ENCODE data around the gene GPR22. TPM values are rescaled to one million over a fixed set of nuclear protein-coding genes. Genes with fewer than 3 reads are reported as not detected.

The GPR22 gene
- total and polyA plus RNA-seq, 9 donors = 0.04 to 0.15 (median 0.12) TPM; not detected in 3

DNA sequence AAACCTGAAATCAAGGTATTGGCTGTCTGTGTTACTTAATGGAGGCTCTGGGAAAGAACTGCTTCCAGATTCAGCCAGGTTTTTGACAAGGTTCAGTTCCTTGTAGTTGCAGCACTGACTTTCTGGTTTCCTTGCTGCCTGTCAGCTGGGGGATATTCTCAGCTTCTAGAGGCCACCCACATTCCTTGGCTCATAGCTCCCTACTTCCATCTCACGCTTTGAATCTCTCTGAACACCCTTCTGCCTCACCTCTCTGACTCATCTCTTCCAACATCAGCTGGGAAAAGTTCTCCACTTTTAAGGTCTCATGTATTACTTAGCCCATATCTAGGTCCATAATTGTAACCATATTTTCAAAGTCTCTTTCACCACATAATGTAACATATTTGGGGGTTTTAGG, 22.9 kb upstream of the GPR22 start:
- 82% methylated on average over 1 of the region's 1 CpG for WGBS (ENCODE audit: insufficient coverage)
- no peak overlapping the region for H3K4me3 ChIP-seq (ENCODE audit: low read length)
- H3K36me3 ChIP-seq (ENCODE audit: control insufficient read depth, insufficient read depth, low read length) = peaks cover 2% of the 10 kb centered on the region
- H3K27ac ChIP-seq (ENCODE audit: low read length) = no peak overlapping the region
- no peaks in the 10 kb centered on the region for H3K4me1 ChIP-seq (ENCODE audit: control insufficient read depth, insufficient read depth, low read length)
- H3K27me3 ChIP-seq (ENCODE audit: control insufficient read depth, insufficient read depth, low read length) = no peaks in the 10 kb centered on the region
- no peak for DNase-seq
- H3K9me3 ChIP-seq (replicated peaks; ENCODE audit: control insufficient read depth, low read depth, low read length) = no peaks in the 10 kb centered on the region

GRCh38 chr7:107450970-107451369, 18.9 kb upstream of the GPR22 start:
- no peak for DNase-seq
- Histone ChIP-seq H3K9me3 (replicated peaks; ENCODE audit: control insufficient read depth, low read depth, low read length) (no peaks in the 10 kb centered on the region), H3K4me1 (ENCODE audit: control insufficient read depth, insufficient read depth, low read length) (no peaks in the 10 kb centered on the region), H3K36me3 (ENCODE audit: control insufficient read depth, insufficient read depth, low read length) (peaks cover 2% of the 10 kb centered on the region), H3K4me3 (ENCODE audit: low read length) (no peak overlapping the region), H3K27me3 (ENCODE audit: control insufficient read depth, insufficient read depth, low read length) (no peaks in the 10 kb centered on the region), H3K27ac (ENCODE audit: low read length) (no peak overlapping the region)
- WGBS (ENCODE audit: insufficient coverage) = no CpG with 5 or more reads among the region's 1 CpG

DNA sequence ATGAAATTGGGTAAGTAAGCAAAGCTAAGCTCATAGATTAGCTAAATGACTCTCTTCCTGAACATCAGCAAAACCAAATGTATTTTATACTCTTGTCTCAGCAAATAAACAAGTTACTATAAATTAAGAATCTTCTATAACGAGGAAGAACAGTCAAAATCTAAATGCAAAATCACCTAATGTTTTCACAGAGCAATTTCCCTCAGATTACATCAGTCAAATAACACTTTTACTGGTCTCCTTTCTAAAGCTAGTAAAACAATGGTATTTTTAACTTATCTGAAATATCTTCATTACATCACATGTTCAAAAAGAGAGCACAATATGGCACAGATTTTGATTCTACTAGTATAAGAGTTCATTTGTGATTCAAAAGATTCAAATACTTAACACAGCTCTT, 16.5 kb upstream of the GPR22 start:
- Histone ChIP-seq H3K27me3 (ENCODE audit: control insufficient read depth, insufficient read depth, low read length) (no peaks in the 10 kb centered on the region), H3K36me3 (ENCODE audit: control insufficient read depth, insufficient read depth, low read length) (peaks cover 2% of the 10 kb centered on the region), H3K27ac (ENCODE audit: low read length) (no peak overlapping the region), H3K4me3 (ENCODE audit: low read length) (no peak overlapping the region), H3K4me1 (ENCODE audit: control insufficient read depth, insufficient read depth, low read length) (no peaks in the 10 kb centered on the region), H3K9me3 (replicated peaks; ENCODE audit: control insufficient read depth, low read depth, low read length) (no peaks in the 10 kb centered on the region)
- no peak for DNase-seq
- WGBS (ENCODE audit: insufficient coverage) = no CpG with 5 or more reads among the region's 1 CpG

GRCh38 chr7:107461938-107462533, 7.8 kb upstream of the GPR22 start:
- Histone ChIP-seq H3K27ac (ENCODE audit: low read length) (no peak overlapping the region), H3K4me1 (ENCODE audit: control insufficient read depth, insufficient read depth, low read length) (no peaks in the 10 kb centered on the region), H3K9me3 (replicated peaks; ENCODE audit: control insufficient read depth, low read depth, low read length) (no peaks in the 10 kb centered on the region), H3K4me3 (ENCODE audit: low read length) (no peak overlapping the region), H3K27me3 (ENCODE audit: control insufficient read depth, insufficient read depth, low read length) (no peaks in the 10 kb centered on the region), H3K36me3 (ENCODE audit: control insufficient read depth, insufficient read depth, low read length) (no peaks in the 10 kb centered on the region)
- WGBS (ENCODE audit: insufficient coverage) = no CpG with 5 or more reads among the region's 2 CpGs
- DNase-seq = no peak

- no peak overlapping the region for H3K27ac ChIP-seq (ENCODE audit: low read length)
- H3K4me1 ChIP-seq (ENCODE audit: control insufficient read depth, insufficient read depth, low read length) = no peaks in the 10 kb centered on the region
- DNase-seq = peak; percentile 64
- no CpG with 5 or more reads among the region's 6 CpGs for WGBS (ENCODE audit: insufficient coverage)
- no peaks in the 10 kb centered on the region for H3K9me3 ChIP-seq (replicated peaks; ENCODE audit: control insufficient read depth, low read depth, low read length)
- no peaks in the 10 kb centered on the region for H3K27me3 ChIP-seq (ENCODE audit: control insufficient read depth, insufficient read depth, low read length)
- no peak overlapping the region for H3K4me3 ChIP-seq (ENCODE audit: low read length)
- H3K36me3 ChIP-seq (ENCODE audit: control insufficient read depth, insufficient read depth, low read length) = no peaks in the 10 kb centered on the region
Observed at GRCh38 chr7:107463139-107464078, 6.4 kb upstream of the GPR22 start.

- H3K36me3 ChIP-seq (ENCODE audit: control insufficient read depth, insufficient read depth, low read length) = no peaks in the 10 kb centered on the region
- H3K4me3 ChIP-seq (ENCODE audit: low read length) = no peak overlapping the region
- 63% methylated on average over 1 of the region's 3 CpGs for WGBS (ENCODE audit: insufficient coverage)
- no peak overlapping the region for H3K27ac ChIP-seq (ENCODE audit: low read length)
- no peak for DNase-seq
- no peaks in the 10 kb centered on the region for H3K9me3 ChIP-seq (replicated peaks; ENCODE audit: control insufficient read depth, low read depth, low read length)
- H3K27me3 ChIP-seq (ENCODE audit: control insufficient read depth, insufficient read depth, low read length) = no peaks in the 10 kb centered on the region
- H3K4me1 ChIP-seq (ENCODE audit: control insufficient read depth, insufficient read depth, low read length) = no peaks in the 10 kb centered on the region
Observed at GRCh38 chr7:107464666-107465226, 5.1 kb upstream of the GPR22 start.

DNA sequence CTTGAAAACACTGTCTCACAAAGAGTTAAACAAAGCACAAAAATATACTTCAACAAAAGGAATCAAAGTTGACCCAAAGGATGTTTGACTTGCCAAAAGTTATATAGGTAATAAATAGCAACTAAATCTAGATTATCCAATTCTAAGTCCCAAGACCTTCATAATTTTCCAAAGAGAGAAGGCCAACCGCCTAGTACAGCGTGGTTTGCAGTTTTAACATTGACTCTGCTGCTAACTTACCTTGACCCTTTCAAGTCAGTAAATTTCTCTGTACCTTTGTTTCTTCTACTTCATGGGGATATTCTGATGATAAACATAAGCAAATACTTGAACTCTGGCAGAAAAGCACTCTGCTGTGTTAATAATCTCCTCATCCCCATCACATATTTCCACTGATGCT, 1.9 kb upstream of the GPR22 start:
- no peaks in the 10 kb centered on the region for H3K4me1 ChIP-seq (ENCODE audit: control insufficient read depth, insufficient read depth, low read length)
- H3K36me3 ChIP-seq (ENCODE audit: control insufficient read depth, insufficient read depth, low read length) = no peaks in the 10 kb centered on the region
- no peak overlapping the region for H3K27ac ChIP-seq (ENCODE audit: low read length)
- no peak overlapping the region for H3K4me3 ChIP-seq (ENCODE audit: low read length)
- H3K9me3 ChIP-seq (replicated peaks; ENCODE audit: control insufficient read depth, low read depth, low read length) = no peaks in the 10 kb centered on the region
- H3K27me3 ChIP-seq (ENCODE audit: control insufficient read depth, insufficient read depth, low read length) = no peaks in the 10 kb centered on the region
- WGBS (ENCODE audit: insufficient coverage) = no CpG with 5 or more reads among the region's 2 CpGs
- peak; percentile 11 for DNase-seq

DNA sequence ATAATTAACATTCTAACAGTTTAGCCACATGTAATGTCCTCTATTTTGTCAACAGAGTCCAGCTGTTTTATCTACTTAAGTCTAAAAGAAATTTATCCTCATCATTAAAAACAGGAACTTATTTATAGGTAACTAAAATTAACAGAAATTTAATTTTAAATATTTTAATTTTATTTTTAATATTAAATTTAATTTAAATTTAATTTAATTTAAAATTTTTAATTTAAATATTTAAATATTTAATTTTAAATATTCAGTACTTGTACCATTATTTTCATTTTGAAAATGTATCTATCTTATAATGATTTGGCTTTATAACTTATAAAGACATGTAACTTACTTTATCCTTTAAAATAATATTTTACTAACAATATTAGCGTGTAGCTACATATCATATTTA, 1.0 kb upstream of the GPR22 start:
- Histone ChIP-seq H3K9me3 (replicated peaks; ENCODE audit: control insufficient read depth, low read depth, low read length) (no peaks in the 10 kb centered on the region), H3K27ac (ENCODE audit: low read length) (no peak overlapping the region), H3K27me3 (ENCODE audit: control insufficient read depth, insufficient read depth, low read length) (no peaks in the 10 kb centered on the region), H3K4me1 (ENCODE audit: control insufficient read depth, insufficient read depth, low read length) (no peaks in the 10 kb centered on the region), H3K4me3 (ENCODE audit: low read length) (no peak overlapping the region), H3K36me3 (ENCODE audit: control insufficient read depth, insufficient read depth, low read length) (no peaks in the 10 kb centered on the region)
- DNase-seq = no peak
- no CpG with 5 or more reads among the region's 1 CpG for WGBS (ENCODE audit: insufficient coverage)

DNA sequence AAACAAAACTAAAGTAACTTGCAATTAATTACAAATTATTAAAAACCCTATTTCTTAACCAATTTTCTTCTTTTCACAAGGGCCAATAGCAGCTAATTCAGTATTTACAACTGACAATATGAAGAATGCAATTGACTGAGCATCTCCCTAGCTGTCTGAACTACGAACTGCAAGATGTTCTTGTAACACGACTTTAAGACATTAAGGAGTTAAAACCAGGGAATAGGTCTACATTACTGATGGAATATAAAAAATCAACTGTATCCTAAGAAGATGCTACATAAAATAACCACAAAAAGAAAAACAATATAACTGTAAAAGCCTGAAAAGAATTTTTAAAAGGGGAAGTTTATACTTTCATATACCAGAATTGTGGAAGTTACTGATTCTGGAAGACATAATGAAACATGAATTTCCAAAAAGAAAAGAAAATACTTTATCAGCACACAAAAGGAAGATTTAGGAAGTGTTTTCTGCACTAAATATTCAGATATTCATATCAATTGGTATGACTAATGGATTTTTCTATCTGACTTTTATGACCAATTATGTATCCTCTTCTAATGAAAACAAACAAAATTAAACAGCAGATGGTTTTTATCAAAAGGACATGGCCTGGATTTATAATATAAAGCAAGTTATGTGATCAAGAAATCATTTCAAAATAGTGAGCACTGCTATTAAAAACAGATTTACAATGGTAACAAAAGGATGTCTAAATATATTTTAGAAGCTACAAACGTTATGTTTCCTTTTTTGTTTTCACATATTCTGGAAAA, 1.6 kb downstream of the GPR22 start:
- no peak overlapping the region for H3K27ac ChIP-seq (ENCODE audit: low read length)
- no peaks in the 10 kb centered on the region for H3K4me1 ChIP-seq (ENCODE audit: control insufficient read depth, insufficient read depth, low read length)
- no peaks in the 10 kb centered on the region for H3K9me3 ChIP-seq (replicated peaks; ENCODE audit: control insufficient read depth, low read depth, low read length)
- no peak overlapping the region for H3K4me3 ChIP-seq (ENCODE audit: low read length)
- no peak for DNase-seq
- no peaks in the 10 kb centered on the region for H3K36me3 ChIP-seq (ENCODE audit: control insufficient read depth, insufficient read depth, low read length)
- H3K27me3 ChIP-seq (ENCODE audit: control insufficient read depth, insufficient read depth, low read length) = no peaks in the 10 kb centered on the region
- WGBS (ENCODE audit: insufficient coverage) = no CpG with 5 or more reads among the region's 3 CpGs

DNA sequence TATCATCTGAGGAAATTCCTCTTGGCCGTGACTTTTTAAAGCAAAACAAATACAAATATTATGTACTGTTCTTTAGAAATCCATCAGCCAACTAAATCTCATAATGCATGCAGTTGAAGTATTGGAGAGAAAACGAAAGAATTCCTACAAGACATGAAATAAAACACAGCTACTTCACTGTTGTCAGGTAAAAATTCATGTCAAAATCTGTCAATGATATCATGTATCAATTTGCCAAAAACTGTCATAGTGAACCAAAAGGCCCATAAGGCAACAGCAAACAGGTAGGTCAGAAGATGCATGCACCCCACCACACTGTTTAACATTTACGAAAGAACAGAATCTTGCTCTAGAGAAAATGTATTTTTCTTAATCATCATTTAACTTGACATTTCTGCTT, 2.3 kb downstream of the GPR22 start:
- H3K36me3 ChIP-seq (ENCODE audit: control insufficient read depth, insufficient read depth, low read length) = no peaks in the 10 kb centered on the region
- no CpG with 5 or more reads among the region's 3 CpGs for WGBS (ENCODE audit: insufficient coverage)
- H3K4me1 ChIP-seq (ENCODE audit: control insufficient read depth, insufficient read depth, low read length) = no peaks in the 10 kb centered on the region
- no peak overlapping the region for H3K27ac ChIP-seq (ENCODE audit: low read length)
- no peaks in the 10 kb centered on the region for H3K9me3 ChIP-seq (replicated peaks; ENCODE audit: control insufficient read depth, low read depth, low read length)
- no peak overlapping the region for H3K4me3 ChIP-seq (ENCODE audit: low read length)
- no peak for DNase-seq
- H3K27me3 ChIP-seq (ENCODE audit: control insufficient read depth, insufficient read depth, low read length) = no peaks in the 10 kb centered on the region
